H1 (cell line): ENCODE measurements around the gene WDR45B. TPM values are rescaled to one million over a fixed set of nuclear protein-coding genes. Genes with fewer than 3 reads are reported as not detected.

Source experiments
- CTCF ChIA-PET: fragments of 300-600 bp; sonication (Branson Sonifier 250); formaldehyde crosslinking; loops from one replicate; lab custom pipeline; 2021; ENCODE audit not compliant: partially characterized antibody; lab: Charles Lee
- POLR2A ChIA-PET: fragments of 300-600 bp; sonication (Branson Sonifier 250); formaldehyde crosslinking; loops from one replicate; lab custom pipeline; 2021; ENCODE audit warnings: inconsistent platforms; ENCODE audit not compliant: partially characterized antibody; lab: Charles Lee
- DNase-seq, 2 experiments: peaks; one replicate each; pipeline versions ENCODE4 v3.0.0 to v3.0.0-alpha.2; 2010 to 2022; ENCODE audit warnings: low spot score in 2 of 2, low read depth in 1 of 2, mixed read lengths in 1 of 2
- FAIRE-seq: peaks from 2 replicates; lab custom pipeline; 2011; peaks lifted over from hg19 to GRCh38; lab: Jason Lieb, UNC
- H2AFZ ChIP-seq: 2 replicates; pipeline ENCODE4 v1.8.1; 2012; ENCODE audit warnings: low read length, inconsistent platforms
- H2AK5ac ChIP-seq: 2 replicates; pipeline ENCODE4 v1.6.1; 2013; ENCODE audit warnings: low read depth, low read length
- H2BK120ac ChIP-seq: replicated peaks from 2 replicates; pipeline ENCODE3; 2013; ENCODE audit warnings: low read depth, low read length, inconsistent platforms
- H2BK12ac ChIP-seq: 2 replicates; pipeline ENCODE4 v1.6.1; 2013; ENCODE audit warnings: low read depth, low read length
- H2BK15ac ChIP-seq: 2 replicates; pipeline ENCODE4 v1.6.1; 2013; ENCODE audit warnings: low read length
- H2BK20ac ChIP-seq: 2 replicates; pipeline ENCODE4 v1.6.1; 2013; ENCODE audit warnings: low read length
- H2BK5ac ChIP-seq: 2 replicates; pipeline ENCODE4 v1.6.1; 2013; ENCODE audit warnings: low read depth, low read length
- H3K14ac ChIP-seq: 2 replicates; pipeline ENCODE4 v1.6.1; 2013; ENCODE audit warnings: inconsistent platforms; ENCODE audit not compliant: insufficient read length
- H3K18ac ChIP-seq: 2 replicates; pipeline ENCODE4 v1.6.1; 2013; ENCODE audit warnings: low read length; ENCODE audit errors: extremely low read depth
- H3K23ac ChIP-seq: 2 replicates; pipeline ENCODE4 v1.6.1; 2013; ENCODE audit warnings: inconsistent platforms; ENCODE audit not compliant: insufficient read length
- H3K23me2 ChIP-seq: 2 replicates; pipeline ENCODE4 v1.6.1; 2013; ENCODE audit warnings: low read depth, low read length
- H3K27ac ChIP-seq: 2 replicates; pipeline ENCODE4 v1.6.1; 2011; ENCODE audit warnings: low read depth, low read length, inconsistent platforms
- H3K27me3 ChIP-seq, 4 experiments: replicated peaks in 1 of 4; 1 replicate in 1 of 4; 2 replicates in 3 of 4; pipeline versions ENCODE4 v1.6.1 to v1.8.1; 2011 to 2013; ENCODE audit warnings: low read length in 3 of 4, mild to moderate bottlenecking in 3 of 4, inconsistent platforms in 2 of 4, mixed read lengths in 2 of 4, moderate library complexity in 1 of 4; ENCODE audit not compliant: control insufficient read depth in 3 of 4, insufficient read depth in 3 of 4; ENCODE audit errors: extremely low read depth in 1 of 4
- H3K36me3 ChIP-seq, 4 experiments: 2 replicates each; pipeline versions ENCODE4 v1.6.1 to v1.8.1; 2011 to 2013; ENCODE audit warnings: mild to moderate bottlenecking in 4 of 4, low read length in 3 of 4, moderate library complexity in 2 of 4, control low read depth in 1 of 4, inconsistent platforms in 1 of 4; ENCODE audit not compliant: insufficient read depth in 4 of 4, control insufficient read depth in 2 of 4
- H3K4ac ChIP-seq: replicated peaks from 2 replicates; pipeline ENCODE3; 2013; ENCODE audit warnings: low read length, low read depth, mixed read lengths, inconsistent platforms; ENCODE audit not compliant: insufficient read length
- H3K4me1 ChIP-seq, 4 experiments: replicated peaks in 1 of 4; 1 replicate in 1 of 4; 2 replicates in 3 of 4; pipeline versions ENCODE4 v1.6.1 to v1.8.1; 2011 to 2013; ENCODE audit warnings: low read length in 3 of 4, inconsistent platforms in 2 of 4, mixed read lengths in 1 of 4; ENCODE audit not compliant: insufficient read depth in 4 of 4, control insufficient read depth in 3 of 4
- H3K4me2 ChIP-seq, 2 experiments: 2 replicates each; pipeline versions ENCODE4 v1.6.1 to v1.8.1; 2011 to 2013; ENCODE audit warnings: low read depth in 2 of 2, low read length in 2 of 2, control low read depth in 1 of 2, inconsistent platforms in 1 of 2, mild to moderate bottlenecking in 1 of 2; ENCODE audit not compliant: insufficient read depth in 1 of 2
- H3K4me3 ChIP-seq, 4 experiments: fragments of 200-600, 300-600 bp in 1 of 4; sonication (generic), shearing (Covaris generic), sonication (Bioruptor Twin) in 1 of 4; 2 replicates each; pipeline versions ENCODE4 v1.5.1 to v1.8.1; 2011 to 2016; ENCODE audit warnings: low read length in 4 of 4, low read depth in 3 of 4, control low read depth in 2 of 4, inconsistent platforms in 2 of 4, mild to moderate bottlenecking in 2 of 4, mixed read lengths in 1 of 4, moderate library complexity in 1 of 4; ENCODE audit not compliant: insufficient read depth in 2 of 4; ENCODE audit errors: extremely low read depth in 1 of 4
- H3K56ac ChIP-seq: replicated peaks from 2 replicates; pipeline ENCODE3; 2013; ENCODE audit warnings: low read depth, mild to moderate bottlenecking, mixed read lengths, low read length, inconsistent platforms; ENCODE audit not compliant: insufficient read length
- H3K79me1 ChIP-seq: 2 replicates; pipeline ENCODE4 v1.6.1; 2013; ENCODE audit warnings: low read depth, low read length, control low read depth
- H3K79me2 ChIP-seq, 2 experiments: 2 replicates each; pipeline versions ENCODE4 v1.6.1 to v1.8.1; 2012 to 2013; ENCODE audit warnings: low read length in 2 of 2, mild to moderate bottlenecking in 2 of 2, inconsistent platforms in 1 of 2; ENCODE audit not compliant: insufficient read depth in 2 of 2, control insufficient read depth in 1 of 2
- H3K9ac ChIP-seq, 4 experiments: replicated peaks in 1 of 4; 1 replicate in 1 of 4; 2 replicates in 3 of 4; pipeline versions ENCODE4 v1.6.1 to v1.8.1; 2011 to 2013; ENCODE audit warnings: low read depth in 3 of 4, low read length in 3 of 4, control low read depth in 2 of 4, mild to moderate bottlenecking in 2 of 4, moderate library complexity in 2 of 4, inconsistent platforms in 1 of 4; ENCODE audit errors: extremely low read depth in 1 of 4
- H3K9me3 ChIP-seq, 2 experiments: 2 replicates each; pipeline versions ENCODE4 v1.6.1 to v1.8.1; 2012 to 2013; ENCODE audit warnings: mild to moderate bottlenecking in 2 of 2, moderate library complexity in 2 of 2, control low read depth in 1 of 2, inconsistent platforms in 1 of 2, low read depth in 1 of 2, low read length in 1 of 2, mixed read lengths in 1 of 2; ENCODE audit not compliant: insufficient read depth in 2 of 2
- H4K20me1 ChIP-seq, 2 experiments: replicated peaks in 1 of 2; 2 replicates each; pipeline versions ENCODE3 to v1.8.1; 2011 to 2013; ENCODE audit warnings: inconsistent platforms in 2 of 2, low read length in 2 of 2, mild to moderate bottlenecking in 1 of 2; ENCODE audit not compliant: insufficient read depth in 2 of 2, control insufficient read depth in 1 of 2
- H4K5ac ChIP-seq: 2 replicates; pipeline ENCODE4 v1.6.1; 2013; ENCODE audit warnings: low read length, low read depth, mixed read lengths, inconsistent platforms; ENCODE audit not compliant: insufficient read length
- H4K8ac ChIP-seq: 2 replicates; pipeline ENCODE4 v1.8.0; 2013; ENCODE audit warnings: mild to moderate bottlenecking, moderate library complexity, low read length, inconsistent platforms; ENCODE audit not compliant: insufficient read depth; ENCODE audit errors: extremely low read depth
- H4K91ac ChIP-seq: replicated peaks from 2 replicates; pipeline ENCODE3; 2013; ENCODE audit warnings: low read length, mixed read lengths, inconsistent platforms; ENCODE audit not compliant: insufficient read length
- CBX8 ChIP-seq: fragments of 300-800, 300-1000 bp; sonication (generic); IDR thresholded peaks from 2 replicates; pipeline ENCODE4 v1.7.1; 2016; ENCODE audit warnings: low read depth, low read length, borderline replicate concordance
- CHD2 ChIP-seq: IDR thresholded peaks from 2 replicates; pipeline ENCODE4 v1.6.1; 2012; ENCODE audit warnings: low read length, improper control_type of control experiment
- EP300 ChIP-seq, 2 experiments: IDR thresholded peaks; 1 replicate in 1 of 2; 2 replicates in 1 of 2; pipeline ENCODE4 v1.6.1; 2011 to 2012; ENCODE audit warnings: low read depth in 2 of 2, low read length in 2 of 2, mild to moderate bottlenecking in 2 of 2, borderline replicate concordance in 1 of 2, inconsistent platforms in 1 of 2, moderate library complexity in 1 of 2
- JUN ChIP-seq: IDR thresholded peaks from 2 replicates; pipeline ENCODE4 v1.6.1; 2011; ENCODE audit warnings: low read depth, mild to moderate bottlenecking, improper control_type of control experiment, low read length
- TAF1 ChIP-seq: IDR thresholded peaks from 2 replicates; pipeline ENCODE4 v1.6.1; 2011; ENCODE audit warnings: mild to moderate bottlenecking, low read depth, low read length
- TAF7 ChIP-seq: optimal IDR thresholded peaks from 2 replicates; pipeline ENCODE3; 2011; ENCODE audit warnings: low read depth, mild to moderate bottlenecking, inconsistent platforms, low read length, moderate library complexity, borderline replicate concordance
- TBP ChIP-seq: IDR thresholded peaks from 2 replicates; pipeline ENCODE4 v1.6.1; 2011; ENCODE audit warnings: low read depth, low read length, improper control_type of control experiment
- TEAD4 ChIP-seq: IDR thresholded peaks from 2 replicates; pipeline ENCODE4 v1.6.1; 2012; ENCODE audit warnings: low read depth, low read length, inconsistent platforms, mixed read lengths
- WGBS, 2 experiments: shearing (Covaris generic) in 1 of 2; methylation state at CpG; one replicate each; pipeline versions ENCODE4 v1.1.6 to v1.1.7; 2013 to 2015; ENCODE audit warnings: low lambda C conversion rate in 2 of 2, mixed read lengths in 2 of 2, inconsistent platforms in 1 of 2, low coverage in 1 of 2, missing lambda C conversion rate in 1 of 2; ENCODE audit not compliant: insufficient replicate concordance in 2 of 2, insufficient coverage in 1 of 2, insufficient read length in 1 of 2; ENCODE audit errors: extremely low coverage in 1 of 2, missing lambda C conversion rate in 1 of 2; 5-methylcytosine and 5-hydroxymethylcytosine counted together
- polyA plus RNA-seq, 7 experiments: library from polyadenylated mRNA; depleted of rRNA in 3 of 7; stranded (reverse) in 5 of 7; unstranded in 2 of 7; fragments of >200 nt in 5 of 7; fragments of 200-250 nt in 2 of 7; gene quantifications; 1 replicate in 5 of 7; 2 replicates in 1 of 7; 4 replicates in 1 of 7; pipeline versions ENCODE4 v1.2.1 to v1.2.3, GENCODE V29; 2011 to 2013; ENCODE audit warnings: missing spikeins in 2 of 7, mixed read lengths in 2 of 7
- total RNA-seq: library from RNA; stranded (reverse); fragmentation: NEBNext Ultra II Directional; extraction: Animal tissue kit (Norgen Biotek cat#: 25700); gene quantifications from 2 replicates; pipeline ENCODE4 v1.2.1, GENCODE V29; 2021
- TF ChIP-seq, protein P1 (sequence below), 3 experiments: IDR thresholded peaks; 1 replicate in 2 of 3; 2 replicates in 1 of 3; pipeline versions ENCODE4 v1.5.1 to v1.6.1; 2011; ENCODE audit warnings: low read length in 3 of 3, mild to moderate bottlenecking in 3 of 3, inconsistent platforms in 2 of 3, low read depth in 1 of 3, moderate library complexity in 1 of 3; ENCODE audit not compliant: insufficient read depth in 1 of 3; ENCODE audit errors: control extremely low read depth in 1 of 3
- TF ChIP-seq, protein P2 (sequence below): IDR thresholded peaks from 2 replicates; pipeline ENCODE4 v1.6.1; 2011; ENCODE audit warnings: low read length, improper control_type of control experiment

Gene WDR45B
- total and polyA plus RNA-seq, 2 of the 8 experiments (the other 6 are each of a cell fraction or from before 2014, with no cell fraction given): 82.0 to 100 TPM

DNA sequence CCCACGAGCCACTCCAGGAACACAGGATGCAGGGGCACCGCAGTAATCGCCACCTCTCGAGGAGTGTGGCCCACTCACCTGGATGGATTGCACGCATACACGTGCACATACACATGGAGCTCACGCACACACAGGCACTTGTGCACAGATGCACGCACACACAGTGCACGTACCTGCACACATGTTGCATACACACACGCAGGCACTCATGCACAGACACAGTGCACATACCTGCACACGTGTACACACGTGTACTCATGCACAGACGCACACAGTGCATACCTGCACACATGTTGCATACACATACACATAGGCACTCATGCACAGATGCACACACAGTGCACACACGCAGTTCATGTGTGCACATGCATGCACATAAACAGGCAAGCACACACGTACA, 11.6 kb upstream of the WDR45B start:
- Histone ChIP-seq H3K4me2 (no peak overlapping the region), H2BK15ac (peak overlapping the region; percentile 14; the same call in 1 of the 2 replicates), H2BK120ac (no peak overlapping the region), H3K18ac (no peak overlapping the region), H2AFZ (no peak overlapping the region), H2BK5ac (peak overlapping the region; percentile 28; the same call in 1 of the 2 replicates), H3K4ac (peak overlapping the region; percentile 73), H3K23ac (no peak overlapping the region), H2BK20ac (no peak overlapping the region), H3K27me3 (no peaks in the 10 kb centered on the region), H3K79me1 (no peaks in the 10 kb centered on the region), H4K5ac (no peak overlapping the region), H3K27ac (no peak overlapping the region), H3K56ac (no peak overlapping the region), H2AK5ac (peak overlapping the region; percentile 11; the same call in 1 of the 2 replicates), H3K9ac (no peak overlapping the region), H3K9me3 (peaks cover 0 to 4% of the 10 kb centered on the region in 2 experiments; a peak in 1 of 4 replicates), H3K23me2 (no peaks in the 10 kb centered on the region), H3K79me2 (no peaks in the 10 kb centered on the region), H4K8ac (no peak overlapping the region; the same call in 1 of the 2 replicates), H3K4me3 (no peak overlapping the region), H3K36me3 (no peaks in the 10 kb centered on the region; a peak in 1 of 8 replicates), H4K91ac (peak overlapping the region; percentile 29), H4K20me1 (peaks cover 0 to 9% of the 10 kb centered on the region in 2 experiments), H3K4me1 (no peaks in the 10 kb centered on the region), H2BK12ac (no peak overlapping the region; the same call in 1 of the 2 replicates), H3K14ac (no peak overlapping the region)
- 90% methylated on average over 15 of the region's 15 CpGs; no CpG with 5 or more reads in 1 of the 2 experiments for WGBS, 2 experiments
- no peak for DNase-seq
- ChIA-PET POLR2A (interaction anchor here (1.0 kb wide), 1 partner anchor 23 kb away, joined by 3 read pairs; no protein-coding TSS in a partner anchor), CTCF (interaction anchor here (1.3 kb wide), 1 partner anchor 8 kb away, joined by 6 read pairs; no protein-coding TSS in a partner anchor)
- no peak for FAIRE-seq
- TF ChIP-seq EP300 (IDR thresholded peaks at IDR 0.05; ENCODE audit: borderline replicate concordance in 1 of 2, low read depth in 2 of 2, low read length in 2 of 2) (no peak), TBP (no peak), JUN (no peak), CBX8 (no peak), CHD2 (no peak), TAF7 (no peak), TAF1 (no peak), TEAD4 (no peak)
- TF ChIP-seq, protein P1, sequence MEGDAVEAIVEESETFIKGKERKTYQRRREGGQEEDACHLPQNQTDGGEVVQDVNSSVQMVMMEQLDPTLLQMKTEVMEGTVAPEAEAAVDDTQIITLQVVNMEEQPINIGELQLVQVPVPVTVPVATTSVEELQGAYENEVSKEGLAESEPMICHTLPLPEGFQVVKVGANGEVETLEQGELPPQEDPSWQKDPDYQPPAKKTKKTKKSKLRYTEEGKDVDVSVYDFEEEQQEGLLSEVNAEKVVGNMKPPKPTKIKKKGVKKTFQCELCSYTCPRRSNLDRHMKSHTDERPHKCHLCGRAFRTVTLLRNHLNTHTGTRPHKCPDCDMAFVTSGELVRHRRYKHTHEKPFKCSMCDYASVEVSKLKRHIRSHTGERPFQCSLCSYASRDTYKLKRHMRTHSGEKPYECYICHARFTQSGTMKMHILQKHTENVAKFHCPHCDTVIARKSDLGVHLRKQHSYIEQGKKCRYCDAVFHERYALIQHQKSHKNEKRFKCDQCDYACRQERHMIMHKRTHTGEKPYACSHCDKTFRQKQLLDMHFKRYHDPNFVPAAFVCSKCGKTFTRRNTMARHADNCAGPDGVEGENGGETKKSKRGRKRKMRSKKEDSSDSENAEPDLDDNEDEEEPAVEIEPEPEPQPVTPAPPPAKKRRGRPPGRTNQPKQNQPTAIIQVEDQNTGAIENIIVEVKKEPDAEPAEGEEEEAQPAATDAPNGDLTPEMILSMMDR (IDR thresholded peaks at IDR 0.05; ENCODE audit: control extremely low read depth in 1 of 3, insufficient read depth in 1 of 3, low read depth in 1 of 3, low read length in 3 of 3): no peak
- TF ChIP-seq, protein P2, sequence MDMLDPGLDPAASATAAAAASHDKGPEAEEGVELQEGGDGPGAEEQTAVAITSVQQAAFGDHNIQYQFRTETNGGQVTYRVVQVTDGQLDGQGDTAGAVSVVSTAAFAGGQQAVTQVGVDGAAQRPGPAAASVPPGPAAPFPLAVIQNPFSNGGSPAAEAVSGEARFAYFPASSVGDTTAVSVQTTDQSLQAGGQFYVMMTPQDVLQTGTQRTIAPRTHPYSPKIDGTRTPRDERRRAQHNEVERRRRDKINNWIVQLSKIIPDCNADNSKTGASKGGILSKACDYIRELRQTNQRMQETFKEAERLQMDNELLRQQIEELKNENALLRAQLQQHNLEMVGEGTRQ: no peak
